HCT116 (cell line): ENCODE measurements around the gene NFAT5. TPM values are rescaled to one million over a fixed set of nuclear protein-coding genes. Genes with fewer than 3 reads are reported as not detected.

Source experiments
- ATAC-seq: fragments of 200-7000 bp; cut with Tn5 transposase; 2 replicates; pipeline ENCODE4 v1.9.1; 2020; ENCODE audit warnings: mild to moderate bottlenecking, moderate library complexity
- BruUV-seq: library from RNA; stranded (reverse); fragments of 400-500 nt; replicated peaks from 2 replicates; lab custom pipeline; 2021; lab: Mats Ljungman, UMichigan
- CTCF ChIA-PET: fragments of 300-600 bp; sonication (Branson Sonifier 250); formaldehyde crosslinking; loops from one replicate; lab custom pipeline; 2021; ENCODE audit warnings: antibody characterized with exemption; lab: Charles Lee
- POLR2A ChIA-PET: fragments of 300-600, 350-600 bp; sonication (Branson Sonifier 250); formaldehyde crosslinking; loops from one replicate; lab custom pipeline; 2021; ENCODE audit warnings: antibody characterized with exemption; lab: Charles Lee
- RAD21 ChIA-PET, 2 experiments: fragments of 300-600 bp; sonication (Branson Sonifier 250); formaldehyde crosslinking; loops; one replicate each; lab custom pipeline; 2023; ENCODE audit warnings: low total read pairs in 2 of 2; ENCODE audit not compliant: uncharacterized antibody in 2 of 2, unreplicated experiment in 2 of 2, low non-redundant PET in 1 of 2; lab: Charles Lee
- DNase-seq: peaks from one replicate; pipeline ENCODE4 v3.0.0-alpha.2; 2010; ENCODE audit warnings: low read depth, low spot score
- H2AFZ ChIP-seq: fragments of 200-600 bp; shearing (Covaris generic), sonication (generic); 2 replicates; pipeline ENCODE4 v1.6.1; 2017; ENCODE audit warnings: low read depth, mixed run types, mixed read lengths, antibody characterized with exemption, low read length; ENCODE audit not compliant: poor library complexity, severe bottlenecking
- H3K27ac ChIP-seq: 2 replicates; pipeline ENCODE4 v1.5.1; 2012; ENCODE audit warnings: low read depth, low read length
- H3K27me3 ChIP-seq: fragments of 200-600 bp; sonication (generic); 2 replicates; pipeline ENCODE4 v1.6.1; 2016; ENCODE audit warnings: mixed run types, low read length, mixed read lengths; ENCODE audit not compliant: insufficient read depth
- H3K36me3 ChIP-seq, 2 experiments: fragments of 200-500 bp in 1 of 2; fragments of 200-600 bp in 1 of 2; sonication (Bioruptor generic) in 1 of 2; sonication (generic) in 1 of 2; 2 replicates each; pipeline versions ENCODE4 v1.5.1 to v1.6.1; 2014 to 2016; ENCODE audit warnings: low read length in 2 of 2, inconsistent platforms in 1 of 2, mixed read lengths in 1 of 2, mixed run types in 1 of 2; ENCODE audit not compliant: insufficient read depth in 2 of 2, control insufficient read depth in 1 of 2
- H3K4me1 ChIP-seq, 2 experiments: fragments of 200-600 bp in 1 of 2; sonication (generic) in 1 of 2; 2 replicates each; pipeline versions ENCODE4 v1.5.1 to v1.6.1; 2012 to 2017; ENCODE audit warnings: low read length in 2 of 2, inconsistent platforms in 1 of 2, mild to moderate bottlenecking in 1 of 2, mixed read lengths in 1 of 2, mixed run types in 1 of 2, moderate library complexity in 1 of 2; ENCODE audit not compliant: insufficient read depth in 2 of 2, control insufficient read depth in 1 of 2
- H3K4me2 ChIP-seq: fragments of 200-600 bp; sonication (generic); 2 replicates; pipeline ENCODE4 v1.6.1; 2017; ENCODE audit warnings: mixed run types, low read length, mixed read lengths
- H3K4me3 ChIP-seq, 2 experiments: fragments of 200-600 bp in 1 of 2; sonication (generic) in 1 of 2; replicated peaks in 1 of 2; 2 replicates each; pipeline ENCODE4 v1.5.1; 2011 to 2016; ENCODE audit warnings: low read length in 2 of 2, control low read depth in 1 of 2, low read depth in 1 of 2, mild to moderate bottlenecking in 1 of 2, mixed read lengths in 1 of 2, mixed run types in 1 of 2
- H3K79me2 ChIP-seq: fragments of 200-600 bp; sonication (generic); 2 replicates; pipeline ENCODE4 v1.6.1; 2017; ENCODE audit warnings: mild to moderate bottlenecking, mixed run types, low read length, moderate library complexity, mixed read lengths; ENCODE audit not compliant: insufficient read depth
- H3K9ac ChIP-seq: fragments of 200-600 bp; sonication (generic); 2 replicates; pipeline ENCODE4 v1.6.1; 2016; ENCODE audit warnings: low read length, mixed read lengths
- H3K9me2 ChIP-seq: fragments of 200-600 bp; sonication (generic), shearing (Covaris generic); 2 replicates; pipeline ENCODE4 v1.6.1; 2017; ENCODE audit warnings: mixed run types, mild to moderate bottlenecking, moderate library complexity; ENCODE audit not compliant: insufficient read depth
- H3K9me3 ChIP-seq, 2 experiments: fragments of 200-500 bp in 1 of 2; fragments of 200-600 bp in 1 of 2; sonication (Bioruptor generic) in 1 of 2; sonication (generic) in 1 of 2; 2 replicates each; pipeline ENCODE4 v1.6.1; 2014 to 2017; ENCODE audit warnings: low read length in 2 of 2, mixed read lengths in 2 of 2, inconsistent platforms in 1 of 2, low read depth in 1 of 2, mild to moderate bottlenecking in 1 of 2, mixed run types in 1 of 2, moderate library complexity in 1 of 2; ENCODE audit not compliant: control insufficient read depth in 1 of 2, insufficient read depth in 1 of 2
- H4K20me1 ChIP-seq: fragments of 200-600 bp; sonication (generic), shearing (Covaris generic); 2 replicates; pipeline ENCODE4 v1.6.1; 2017; ENCODE audit warnings: mixed run types, mild to moderate bottlenecking, moderate library complexity; ENCODE audit not compliant: insufficient read depth
- CEBPB ChIP-seq: IDR thresholded peaks from 2 replicates; pipeline ENCODE4 v1.6.1; 2012; ENCODE audit warnings: low read depth
- CTCF ChIP-seq, 3 experiments: fragments of 200-600 bp in 1 of 3; sonication (generic) in 1 of 3; IDR thresholded peaks in 2 of 3; conservative IDR thresholded peaks in 1 of 3; 2 replicates each; pipeline ENCODE4 v1.5.1; 2012 to 2017; ENCODE audit warnings: low read depth in 2 of 3, low read length in 2 of 3, antibody characterized with exemption in 1 of 3, borderline replicate concordance in 1 of 3, control low read depth in 1 of 3, mild to moderate bottlenecking in 1 of 3, mixed read lengths in 1 of 3, mixed run types in 1 of 3, moderate library complexity in 1 of 3; ENCODE audit not compliant: insufficient read depth in 1 of 3
- EGR1 ChIP-seq: IDR thresholded peaks from 2 replicates; pipeline ENCODE4 v1.6.1; 2012; ENCODE audit warnings: low read depth
- EZH2 ChIP-seq: fragments of 200-600 bp; sonication (generic); IDR thresholded peaks from 2 replicates; pipeline ENCODE4 v1.6.1; 2017; ENCODE audit warnings: antibody characterized with exemption, mixed run types
- EZH2phosphoT487 ChIP-seq: fragments of 200-600 bp; IDR thresholded peaks from 2 replicates; pipeline ENCODE4 v1.6.1; 2018; ENCODE audit warnings: antibody characterized with exemption, borderline replicate concordance
- JUND ChIP-seq: IDR thresholded peaks from 2 replicates; pipeline ENCODE4 v1.6.1; 2012
- POLR2AphosphoS5 ChIP-seq: IDR thresholded peaks from 2 replicates; pipeline ENCODE4 v1.6.1; 2011; ENCODE audit warnings: mild to moderate bottlenecking, low read depth, low read length, moderate library complexity
- RAD21 ChIP-seq: IDR thresholded peaks from 2 replicates; pipeline ENCODE4 v1.6.1; 2012; ENCODE audit warnings: low read depth, mild to moderate bottlenecking
- SIN3A ChIP-seq: IDR thresholded peaks from 2 replicates; pipeline ENCODE4 v1.6.1; 2012; ENCODE audit warnings: low read depth
- SRF ChIP-seq: IDR thresholded peaks from 2 replicates; pipeline ENCODE4 v1.6.1; 2012; ENCODE audit warnings: low read depth
- TCF7L2 ChIP-seq: IDR thresholded peaks from 2 replicates; pipeline ENCODE4 v1.7.0; 2011; ENCODE audit warnings: borderline replicate concordance, inconsistent platforms; ENCODE audit not compliant: insufficient read depth, insufficient read length; ENCODE audit errors: extremely low read depth
- YY1 ChIP-seq: IDR thresholded peaks from 2 replicates; pipeline ENCODE4 v1.6.1; 2011; ENCODE audit warnings: low read length, low read depth, moderate library complexity, mild to moderate bottlenecking; ENCODE audit not compliant: insufficient replicate concordance; ENCODE audit errors: extremely low read depth
- ZFX ChIP-seq: fragments of 450-650 bp; IDR thresholded peaks from 2 replicates; pipeline ENCODE4 v1.6.1; 2017
- intact Hi-C: fragments of 100-400 bp; cut with micrococcal nuclease; formaldehyde crosslinking; loops from 2 replicates; pipeline ENCODE4 v1.10.0; 2022
- total RNA-seq: library from RNA; stranded (reverse); gene quantifications from one replicate; pipeline ENCODE4 v1.2.1, GENCODE V29; 2021; ENCODE audit not compliant: unreplicated experiment
- TF ChIP-seq, protein P1 (sequence below): IDR thresholded peaks from 2 replicates; pipeline ENCODE4 v1.6.1; 2012
- TF ChIP-seq, protein P2 (sequence below): IDR thresholded peaks from 2 replicates; pipeline ENCODE4 v1.6.1; 2012; ENCODE audit warnings: low read depth
- TF ChIP-seq, protein P3 (sequence below): IDR thresholded peaks from 2 replicates; pipeline ENCODE4 v1.6.1; 2012

The NFAT5 gene
- total RNA-seq, 1 experiment from 2014 or later: 67.4 TPM

DNA sequence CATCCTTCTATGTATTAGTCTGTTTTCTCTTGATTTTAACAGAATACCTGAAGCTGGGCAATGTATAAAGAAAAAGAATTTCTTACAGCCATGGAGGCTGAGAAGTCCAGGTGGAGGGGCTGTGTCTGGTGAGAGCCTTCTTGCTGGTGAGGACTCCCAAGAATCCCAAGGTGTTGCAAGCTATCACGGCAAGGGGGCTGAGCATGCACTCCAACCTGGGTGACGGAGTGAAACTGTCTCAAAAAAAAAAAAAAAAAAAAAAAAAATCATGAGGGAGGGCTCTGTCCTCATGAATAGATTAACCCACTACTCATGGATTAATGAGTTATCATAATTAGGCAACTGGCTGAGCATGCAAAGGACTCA lies 141.2 kb downstream of the NFAT5 start:
- Histone ChIP-seq H4K20me1 (no peaks in the 10 kb centered on the region), H2AFZ (no peak overlapping the region), H3K9me3 (no peaks in the 10 kb centered on the region), H3K27ac (peak overlapping the region; percentile 44; the same call in 1 of the 2 replicates), H3K27me3 (no peaks in the 10 kb centered on the region), H3K4me2 (no peak overlapping the region), H3K4me3 (no peak overlapping the region), H3K79me2 (peaks cover 39% of the 10 kb centered on the region), H3K36me3 (peaks cover 7 to 28% of the 10 kb centered on the region in 2 experiments; a peak in 3 of 4 replicates), H3K9me2 (no peaks in the 10 kb centered on the region), H3K9ac (no peak overlapping the region), H3K4me1 (peaks cover 33 to 39% of the 10 kb centered on the region in 2 experiments)
- TF ChIP-seq EZH2phosphoT487 (no peak), TCF7L2 (no peak), CTCF (IDR thresholded peaks at IDR 0.05 in 2 of 3, conservative IDR thresholded peaks at IDR 0.05 in 1 of 3; ENCODE audit: borderline replicate concordance in 1 of 3, insufficient read depth in 1 of 3, low read depth in 2 of 3, low read length in 2 of 3) (no peak), YY1 (no peak), CEBPB (no peak), EGR1 (no peak), SIN3A (no peak), JUND (no peak), POLR2AphosphoS5 (no peak), RAD21 (no peak), ZFX (no peak), EZH2 (no peak), SRF (no peak)
- TF ChIP-seq, protein P1, sequence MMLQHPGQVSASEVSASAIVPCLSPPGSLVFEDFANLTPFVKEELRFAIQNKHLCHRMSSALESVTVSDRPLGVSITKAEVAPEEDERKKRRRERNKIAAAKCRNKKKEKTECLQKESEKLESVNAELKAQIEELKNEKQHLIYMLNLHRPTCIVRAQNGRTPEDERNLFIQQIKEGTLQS: no peak
- TF ChIP-seq, protein P2, sequence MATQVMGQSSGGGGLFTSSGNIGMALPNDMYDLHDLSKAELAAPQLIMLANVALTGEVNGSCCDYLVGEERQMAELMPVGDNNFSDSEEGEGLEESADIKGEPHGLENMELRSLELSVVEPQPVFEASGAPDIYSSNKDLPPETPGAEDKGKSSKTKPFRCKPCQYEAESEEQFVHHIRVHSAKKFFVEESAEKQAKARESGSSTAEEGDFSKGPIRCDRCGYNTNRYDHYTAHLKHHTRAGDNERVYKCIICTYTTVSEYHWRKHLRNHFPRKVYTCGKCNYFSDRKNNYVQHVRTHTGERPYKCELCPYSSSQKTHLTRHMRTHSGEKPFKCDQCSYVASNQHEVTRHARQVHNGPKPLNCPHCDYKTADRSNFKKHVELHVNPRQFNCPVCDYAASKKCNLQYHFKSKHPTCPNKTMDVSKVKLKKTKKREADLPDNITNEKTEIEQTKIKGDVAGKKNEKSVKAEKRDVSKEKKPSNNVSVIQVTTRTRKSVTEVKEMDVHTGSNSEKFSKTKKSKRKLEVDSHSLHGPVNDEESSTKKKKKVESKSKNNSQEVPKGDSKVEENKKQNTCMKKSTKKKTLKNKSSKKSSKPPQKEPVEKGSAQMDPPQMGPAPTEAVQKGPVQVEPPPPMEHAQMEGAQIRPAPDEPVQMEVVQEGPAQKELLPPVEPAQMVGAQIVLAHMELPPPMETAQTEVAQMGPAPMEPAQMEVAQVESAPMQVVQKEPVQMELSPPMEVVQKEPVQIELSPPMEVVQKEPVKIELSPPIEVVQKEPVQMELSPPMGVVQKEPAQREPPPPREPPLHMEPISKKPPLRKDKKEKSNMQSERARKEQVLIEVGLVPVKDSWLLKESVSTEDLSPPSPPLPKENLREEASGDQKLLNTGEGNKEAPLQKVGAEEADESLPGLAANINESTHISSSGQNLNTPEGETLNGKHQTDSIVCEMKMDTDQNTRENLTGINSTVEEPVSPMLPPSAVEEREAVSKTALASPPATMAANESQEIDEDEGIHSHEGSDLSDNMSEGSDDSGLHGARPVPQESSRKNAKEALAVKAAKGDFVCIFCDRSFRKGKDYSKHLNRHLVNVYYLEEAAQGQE: no peak
- TF ChIP-seq, protein P3, sequence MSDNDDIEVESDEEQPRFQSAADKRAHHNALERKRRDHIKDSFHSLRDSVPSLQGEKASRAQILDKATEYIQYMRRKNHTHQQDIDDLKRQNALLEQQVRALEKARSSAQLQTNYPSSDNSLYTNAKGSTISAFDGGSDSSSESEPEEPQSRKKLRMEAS: no peak
- no TSS peak for BruUV-seq
- ChIA-PET RAD21 (no interaction called here), CTCF (interaction anchor here (1.2 to 1.7 kb wide), 2 partner anchors 47 to 223 kb away, joined by 3 to 5 read pairs; partner anchors contain the start of gene NOB1), POLR2A (interaction anchor here (1.3 to 1.6 kb wide), 2 partner anchors 17 to 19 kb away, joined by 3 to 5 read pairs; partner anchors contain the start of gene NQO1)
- ATAC-seq (no peak), DNase-seq (no peak)
- intact Hi-C loops: no loop called here
